Measurements from ENCODE around the gene RND2.
"Not testable (repeated sequence)": the region's sequence is repeated elsewhere in the genome, so short reads cannot be mapped to it uniquely, and the experiment has no call there.

Gene RND2

DNA sequence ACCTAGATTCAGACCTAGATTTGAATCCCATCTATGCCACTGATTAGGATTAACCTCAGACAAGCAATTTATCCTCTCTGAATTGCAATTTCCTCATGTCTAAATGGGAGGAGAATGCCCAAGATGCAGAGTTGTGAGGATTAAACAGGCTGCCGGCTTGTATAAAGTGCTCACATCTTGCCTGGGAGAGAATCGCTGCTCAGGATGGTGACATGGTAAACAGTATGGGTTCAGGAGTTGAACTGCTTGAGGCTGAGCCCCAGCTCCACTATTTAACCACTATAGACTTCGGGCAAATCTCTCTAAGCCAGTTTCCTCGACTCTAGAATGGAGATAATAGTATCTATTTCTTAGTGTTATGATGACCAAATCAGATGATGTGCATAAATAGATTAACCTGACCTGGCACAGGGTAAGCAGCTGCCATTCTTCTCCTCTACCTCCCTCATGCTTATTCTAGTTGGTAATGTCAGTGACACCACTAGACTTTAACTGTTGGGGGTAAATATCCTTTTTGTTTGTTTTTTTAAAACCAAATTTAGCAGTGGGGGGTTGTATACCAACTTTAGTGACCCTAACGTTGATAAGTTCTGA is 27.5 kb upstream of the RND2 start:
- in situ Hi-C loops (cut with HindIII; ENCODE audit: low sequenced_read_pairs) = no loop called here
- H3K4me3 ChIP-seq (ENCODE audit: low read depth, low read length) = peak overlapping the region; percentile 12
- TF ChIP-seq, protein P1, sequence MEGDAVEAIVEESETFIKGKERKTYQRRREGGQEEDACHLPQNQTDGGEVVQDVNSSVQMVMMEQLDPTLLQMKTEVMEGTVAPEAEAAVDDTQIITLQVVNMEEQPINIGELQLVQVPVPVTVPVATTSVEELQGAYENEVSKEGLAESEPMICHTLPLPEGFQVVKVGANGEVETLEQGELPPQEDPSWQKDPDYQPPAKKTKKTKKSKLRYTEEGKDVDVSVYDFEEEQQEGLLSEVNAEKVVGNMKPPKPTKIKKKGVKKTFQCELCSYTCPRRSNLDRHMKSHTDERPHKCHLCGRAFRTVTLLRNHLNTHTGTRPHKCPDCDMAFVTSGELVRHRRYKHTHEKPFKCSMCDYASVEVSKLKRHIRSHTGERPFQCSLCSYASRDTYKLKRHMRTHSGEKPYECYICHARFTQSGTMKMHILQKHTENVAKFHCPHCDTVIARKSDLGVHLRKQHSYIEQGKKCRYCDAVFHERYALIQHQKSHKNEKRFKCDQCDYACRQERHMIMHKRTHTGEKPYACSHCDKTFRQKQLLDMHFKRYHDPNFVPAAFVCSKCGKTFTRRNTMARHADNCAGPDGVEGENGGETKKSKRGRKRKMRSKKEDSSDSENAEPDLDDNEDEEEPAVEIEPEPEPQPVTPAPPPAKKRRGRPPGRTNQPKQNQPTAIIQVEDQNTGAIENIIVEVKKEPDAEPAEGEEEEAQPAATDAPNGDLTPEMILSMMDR (IDR thresholded peaks at IDR 0.05; ENCODE audit: low read depth, low read length, missing control alignments) = no peak
- no peak for DNase-seq (ENCODE audit: low read depth)

DNA sequence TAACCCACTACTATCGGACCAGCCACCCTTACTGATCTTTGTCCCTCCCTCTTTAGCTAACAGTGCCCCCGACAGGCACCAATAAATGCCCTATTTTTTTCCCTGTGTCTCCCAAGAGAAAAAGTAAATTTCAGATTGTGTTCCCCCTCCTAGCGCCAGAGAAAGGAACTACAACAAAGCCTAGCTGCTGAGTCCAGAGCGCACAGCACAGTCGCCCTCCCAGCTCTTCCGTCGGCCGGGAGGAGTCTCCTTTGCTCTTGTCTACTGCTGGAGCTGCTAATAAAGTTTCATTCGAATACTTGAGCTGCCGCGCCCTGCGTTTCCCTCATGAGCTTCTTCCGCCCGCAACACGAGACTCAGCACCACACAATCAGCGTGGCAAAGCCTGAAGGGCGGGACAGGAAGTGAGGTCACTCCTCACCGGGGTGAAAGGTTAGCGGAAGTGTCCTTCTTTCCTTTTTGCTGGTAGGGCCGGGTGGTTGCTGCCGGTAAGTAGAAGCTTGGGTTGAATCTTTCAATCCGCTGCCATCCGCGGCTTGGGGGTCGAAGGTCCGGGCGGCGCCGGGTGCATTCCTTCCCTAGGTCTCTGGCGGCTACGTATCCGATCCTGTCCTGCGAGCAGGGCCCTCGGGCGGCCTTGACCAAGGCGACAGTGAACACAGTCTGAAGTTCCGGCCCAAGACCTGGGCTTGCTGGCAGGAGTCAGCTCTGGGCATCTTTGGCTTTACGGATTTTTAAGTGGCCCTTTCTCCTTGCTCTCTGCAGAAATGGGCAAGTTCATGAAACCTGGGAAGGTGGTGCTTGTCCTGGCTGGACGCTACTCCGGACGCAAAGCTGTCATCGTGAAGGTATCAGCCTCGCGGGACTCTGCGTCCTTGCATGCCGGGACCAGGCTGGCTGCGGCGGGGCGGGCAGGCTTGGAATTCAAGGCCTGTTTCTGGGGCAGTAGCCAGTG is 26.8 kb upstream of the RND2 start, which contains the start of gene RPL27:
TSS of gene RPL27 (plus strand) at position 436 of the 955 bp plus-strand sequence. CDS start at position 768, 332 bp downstream.
- peak; percentile 100 for DNase-seq (ENCODE audit: low read depth)
- peak within 1 kb of the TSS; percentile 79 for H3K4me3 ChIP-seq (ENCODE audit: low read depth, low read length)
- TF ChIP-seq, protein P1 (IDR thresholded peaks at IDR 0.05; ENCODE audit: low read depth, low read length, missing control alignments) = peak; percentile 90
- in situ Hi-C loops (cut with HindIII; ENCODE audit: low sequenced_read_pairs) = no loop called here

DNA sequence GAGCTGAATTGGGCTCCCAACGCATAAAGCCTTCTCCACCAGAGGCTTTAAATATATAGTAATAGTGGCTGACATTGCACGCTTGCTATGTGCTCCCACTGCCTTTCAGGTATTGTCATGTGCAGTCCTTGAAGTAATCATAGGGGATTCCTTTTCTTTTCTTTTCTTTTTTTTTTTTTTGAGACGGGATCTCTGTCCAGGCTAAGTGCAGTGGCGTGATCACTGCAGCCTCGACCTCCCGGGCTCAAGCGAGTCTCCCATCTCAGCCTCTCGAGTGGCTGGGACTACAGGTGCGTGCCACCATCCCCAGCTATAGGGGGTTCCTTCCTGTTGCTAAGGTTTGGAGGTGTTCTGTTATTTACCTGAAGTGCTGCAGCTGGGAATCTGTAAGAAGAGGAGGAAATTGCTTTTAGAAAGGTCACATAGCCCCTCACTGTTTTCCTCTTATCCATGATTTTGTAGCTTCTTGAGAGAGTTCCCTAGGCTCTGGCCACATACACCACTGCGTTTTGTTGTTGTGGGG is 26.0 kb upstream of the RND2 start:
- TF ChIP-seq, protein P1 (IDR thresholded peaks at IDR 0.05; ENCODE audit: low read depth, low read length, missing control alignments) = no peak
- DNase-seq (ENCODE audit: low read depth) = no peak
- in situ Hi-C loops (cut with HindIII; ENCODE audit: low sequenced_read_pairs) = no loop called here
- H3K4me3 ChIP-seq (ENCODE audit: low read depth, low read length) = peak overlapping the region; percentile 79

DNA sequence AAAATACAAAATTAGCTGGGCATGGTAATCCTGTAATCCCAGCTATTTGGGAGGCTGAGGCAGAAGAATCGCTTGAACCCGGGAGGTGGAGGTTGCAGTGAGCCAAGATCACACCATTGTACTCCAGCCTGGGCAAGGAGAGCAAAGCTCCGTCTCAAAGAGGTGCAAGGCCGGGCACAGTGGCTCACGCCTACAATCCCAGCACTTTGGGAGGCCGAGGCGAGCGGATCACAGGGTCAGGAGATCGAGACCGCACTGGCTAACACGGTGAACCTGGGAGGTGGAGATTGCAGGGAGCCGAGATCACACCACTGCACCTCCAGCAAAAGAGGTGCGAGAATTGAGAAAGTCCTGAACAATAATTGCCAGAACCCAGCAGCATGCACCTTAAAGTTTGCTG is 24.1 kb upstream of the RND2 start:
- H3K4me3 ChIP-seq (ENCODE audit: low read depth, low read length); DNase-seq (ENCODE audit: low read depth); in situ Hi-C loops (cut with HindIII; ENCODE audit: low sequenced_read_pairs): not testable (repeated sequence)

DNA sequence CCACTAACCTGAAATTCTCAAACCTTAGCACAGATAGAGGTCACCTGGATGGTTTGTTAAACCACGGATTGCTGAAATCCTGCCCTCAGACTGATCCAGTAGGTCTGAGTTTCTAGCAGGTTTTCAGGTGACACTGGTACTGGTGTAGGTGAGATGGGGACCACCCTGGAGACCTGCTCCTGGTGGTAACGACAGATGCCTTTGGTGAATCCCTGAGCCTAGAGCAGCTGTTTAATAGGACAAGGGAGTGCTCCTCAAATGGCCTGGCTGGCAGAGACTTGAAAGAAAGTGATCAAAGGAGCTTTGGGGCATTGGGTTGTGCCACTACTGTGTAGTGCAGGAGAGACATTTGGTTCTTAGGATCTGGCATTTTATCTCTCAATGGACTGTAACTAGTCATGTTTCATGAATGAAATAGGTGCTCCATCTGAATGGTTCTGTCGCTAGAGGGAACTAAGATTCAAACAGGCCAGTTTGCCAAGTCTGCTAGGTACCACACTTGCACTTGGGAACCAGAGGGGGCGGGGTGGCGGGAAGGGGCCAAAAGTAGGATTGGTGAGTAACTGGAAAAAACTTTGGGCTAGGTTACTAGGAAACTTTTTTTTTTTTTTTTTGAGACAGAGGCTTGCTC is 21.4 kb upstream of the RND2 start:
- in situ Hi-C loops (cut with HindIII; ENCODE audit: low sequenced_read_pairs) = no loop called here
- no peak overlapping the region for H3K4me3 ChIP-seq (ENCODE audit: low read depth, low read length)
- no peak for DNase-seq (ENCODE audit: low read depth)
- TF ChIP-seq, protein P1 (IDR thresholded peaks at IDR 0.05; ENCODE audit: low read depth, low read length, missing control alignments) = no peak

DNA sequence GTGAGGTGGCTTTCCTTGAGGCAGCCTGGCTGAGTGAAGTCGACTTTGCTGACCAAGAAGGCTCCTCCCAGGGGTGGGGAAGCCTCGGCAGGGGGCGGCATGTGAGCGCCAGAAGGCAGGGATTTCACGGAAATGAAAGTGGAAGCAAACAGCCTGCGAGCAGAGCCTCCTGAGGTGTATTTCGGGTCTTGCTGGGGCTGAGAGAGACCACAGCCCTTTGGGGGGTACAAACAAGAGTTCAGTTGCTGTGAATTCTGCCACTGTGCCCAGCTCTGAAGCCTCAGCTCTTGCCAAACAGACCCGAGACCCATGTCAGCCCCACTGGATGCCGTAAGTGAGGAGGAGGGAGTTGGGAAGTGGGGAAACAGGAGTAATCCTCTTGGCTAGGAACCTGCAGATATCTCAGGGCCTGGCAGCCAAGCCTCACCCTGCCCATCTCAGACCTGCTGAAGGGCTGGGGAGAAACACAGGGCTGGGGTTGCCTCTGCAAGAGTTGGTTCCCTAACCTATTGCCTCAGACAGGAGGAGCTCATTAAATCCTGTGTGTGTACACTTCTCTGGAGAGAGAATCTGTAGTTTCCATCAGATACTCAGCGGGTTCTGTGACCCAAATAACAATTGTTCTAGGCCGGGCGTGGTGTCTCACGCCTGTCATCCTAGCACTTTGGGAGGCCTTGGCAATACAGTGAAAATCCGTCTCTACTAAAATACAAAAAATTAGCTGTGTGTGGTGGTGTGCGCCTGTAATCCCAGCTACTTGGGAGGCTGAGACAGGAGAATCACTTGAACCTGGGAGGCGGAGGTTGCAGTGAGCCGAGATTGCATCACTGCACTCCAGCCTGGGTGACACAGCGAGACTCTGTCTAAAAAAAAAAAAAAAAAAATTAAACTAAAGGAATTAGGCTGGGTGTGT is 18.1 kb upstream of the RND2 start, which contains the start of gene IFI35:
TSS of gene IFI35 (plus strand) at position 146 of the 913 bp plus-strand sequence. CDS start at position 310, 164 bp downstream.
- DNase-seq (ENCODE audit: low read depth) = peak; percentile 62
- in situ Hi-C loops (cut with HindIII; ENCODE audit: low sequenced_read_pairs) = no loop called here
- H3K4me3 ChIP-seq (ENCODE audit: low read depth, low read length) = peak within 1 kb of the TSS; percentile 73
- TF ChIP-seq, protein P1 (IDR thresholded peaks at IDR 0.05; ENCODE audit: low read depth, low read length, missing control alignments) = no peak

Data from astrocyte of the cerebellum (primary cell).